SKM-1 treated with dmso at 0.1 percent for 144 hours (cell line): ENCODE data around the gene MAT2A.
"Not testable (repeated sequence)": the region's sequence is repeated elsewhere in the genome, so short reads cannot be mapped to it uniquely, and the experiment has no call there.

Experiments used
- DNase-seq: peaks from one replicate; lab custom pipeline; 2025; ENCODE audit not compliant: unreplicated experiment; lab: John Stamatoyannopoulos, UW

MAT2A gene

GRCh38 chr2:85547089-85547858 is 8.3 kb downstream of the MAT2A start:
- no peak for DNase-seq

DNA sequence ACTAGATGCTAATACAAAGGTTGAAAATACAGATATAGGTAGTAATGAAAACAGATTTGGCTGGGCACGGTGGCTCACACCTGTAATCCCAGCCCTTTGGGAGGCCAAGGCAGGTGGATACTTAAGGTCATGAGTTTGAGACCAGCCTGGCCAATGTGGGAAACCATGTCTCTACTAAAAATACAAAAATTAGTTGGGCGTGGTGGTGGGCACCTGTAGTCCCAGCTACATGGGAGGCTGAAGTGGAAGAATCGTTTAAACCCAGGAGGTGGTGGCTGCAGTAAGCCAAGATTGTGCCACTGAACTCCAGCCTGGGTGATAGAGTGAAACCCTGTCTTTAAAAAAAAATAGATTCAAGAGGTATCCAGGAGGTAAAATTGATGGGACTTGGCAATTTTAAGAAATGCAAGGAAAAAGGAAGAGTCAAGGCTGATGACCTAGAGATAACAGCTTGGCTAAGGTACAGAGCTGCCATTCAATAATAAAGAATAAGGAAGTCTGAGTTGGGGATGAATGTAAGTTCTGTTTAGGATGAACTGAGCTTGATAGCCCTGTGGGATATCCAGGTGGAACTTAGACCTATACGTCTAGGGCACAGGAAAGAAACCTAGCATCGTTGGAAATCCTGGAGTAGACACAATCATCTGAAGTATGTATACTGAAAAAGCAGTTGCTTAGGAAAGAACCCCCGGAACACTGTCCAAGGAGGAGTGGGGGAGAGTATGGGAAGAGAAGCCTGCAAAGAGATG is 9.1 kb downstream of the MAT2A start:
- DNase-seq: no peak

DNA sequence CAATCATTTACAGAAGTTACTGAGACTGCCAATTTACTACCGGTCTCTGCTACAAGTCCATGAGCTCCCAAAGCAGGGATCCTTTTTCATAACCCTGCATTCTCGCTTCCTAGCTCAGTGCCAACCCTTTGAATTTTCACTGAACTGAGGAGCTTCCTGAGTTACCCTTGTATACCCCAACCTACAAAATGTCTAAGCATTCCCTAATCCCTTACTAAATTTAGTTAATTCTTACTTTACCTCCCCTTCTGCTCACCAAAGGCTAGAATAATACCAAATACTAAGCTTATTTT is 9.6 kb downstream of the MAT2A start:
- no peak for DNase-seq

GRCh38 chr2:85549095-85549494 is 10.1 kb downstream of the MAT2A start:
- DNase-seq: no peak

DNA sequence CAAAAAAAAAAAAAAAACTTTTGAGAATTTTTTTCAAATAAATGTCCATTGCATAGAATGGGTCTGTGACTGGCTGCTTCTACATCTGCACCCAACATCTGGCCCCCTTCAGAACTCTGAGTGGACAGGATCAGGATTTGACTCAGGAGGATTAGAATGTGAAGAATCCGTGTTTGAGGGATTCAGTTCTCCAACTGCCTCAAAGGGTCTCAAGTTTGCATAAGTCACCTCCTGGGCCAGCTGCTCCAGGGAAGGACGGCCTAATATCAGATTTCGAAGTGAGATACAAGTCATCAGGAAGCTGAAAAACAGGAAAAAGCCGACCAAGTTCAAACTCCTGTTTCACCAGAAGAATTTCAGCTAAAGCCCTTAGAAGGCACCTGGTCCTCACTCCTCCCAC is 10.9 kb downstream of the MAT2A start:
- DNase-seq: no peak

GRCh38 chr2:85550486-85550885 is 11.5 kb downstream of the MAT2A start:
- DNase-seq: peak; percentile 91

GRCh38 chr2:85551698-85552678 is 13.0 kb downstream of the MAT2A start:
- DNase-seq: peak; percentile 88

GRCh38 chr2:85553184-85553583 is 14.2 kb downstream of the MAT2A start:
- DNase-seq: no peak

DNA sequence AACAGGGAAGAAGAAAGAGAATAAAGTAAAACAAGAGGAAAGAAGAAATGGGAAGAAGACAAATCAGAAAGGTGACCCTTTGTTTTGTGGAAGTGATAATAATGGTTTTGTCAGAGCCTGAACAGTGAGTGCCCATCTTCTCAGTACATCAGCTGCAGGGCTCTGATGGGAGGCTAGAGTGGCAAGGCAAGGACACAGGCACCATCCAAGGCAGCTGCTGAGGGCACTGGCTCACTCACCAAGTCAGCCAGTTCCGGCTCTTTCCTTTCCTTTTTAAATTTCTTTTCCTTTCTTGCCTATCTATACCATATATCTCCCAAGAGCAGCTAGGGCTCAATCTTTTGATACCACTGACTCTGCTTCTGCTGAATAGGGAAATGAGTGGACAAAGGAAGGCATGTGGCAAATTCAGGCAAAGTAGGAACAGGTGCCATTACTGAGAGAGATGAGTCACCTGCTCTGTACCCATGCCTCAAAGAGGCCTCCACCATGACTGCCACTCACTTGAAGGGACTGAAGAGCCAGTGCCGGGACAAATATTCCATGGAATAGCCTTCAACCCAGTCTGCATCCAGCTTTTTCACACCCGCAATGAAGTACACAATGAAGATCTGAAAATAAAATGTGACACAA is 16.1 kb downstream of the MAT2A start:
- no peak for DNase-seq

DNA sequence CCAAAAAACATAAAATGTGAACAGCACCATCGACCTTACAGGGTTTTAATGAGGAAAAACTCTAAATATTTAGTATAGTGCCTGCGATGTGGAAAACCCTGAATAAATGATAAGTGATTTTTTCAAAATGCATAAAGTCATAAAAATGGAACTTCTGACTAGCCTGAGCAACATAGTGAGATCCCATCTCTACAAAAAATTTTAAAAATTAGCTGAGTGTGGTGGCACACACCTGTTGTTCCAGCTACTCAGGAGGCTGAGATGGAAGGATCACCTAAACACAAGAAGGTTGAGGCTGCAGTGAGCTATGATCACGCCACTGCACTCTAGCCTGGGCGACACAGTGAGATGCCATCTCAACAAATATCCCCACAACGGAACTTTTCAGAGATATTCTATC is 18.2 kb downstream of the MAT2A start:
- no peak for DNase-seq

- DNase-seq: no peak
Measured at GRCh38 chr2:85558160-85558559, 19.2 kb downstream of the MAT2A start.

- DNase-seq: not testable (repeated sequence)
Measured at GRCh38 chr2:85560403-85560726, 21.4 kb downstream of the MAT2A start.

- DNase-seq: no peak
Measured at GRCh38 chr2:85560812-85561279, 21.9 kb downstream of the MAT2A start.

GRCh38 chr2:85561280-85562212 is 22.6 kb downstream of the MAT2A start, which contains the start of gene GGCX:
GGCX (minus strand) TSS chr2:85561493; CDS start chr2:85561428, 65 bp downstream.
- peak; percentile 96 for DNase-seq

DNA sequence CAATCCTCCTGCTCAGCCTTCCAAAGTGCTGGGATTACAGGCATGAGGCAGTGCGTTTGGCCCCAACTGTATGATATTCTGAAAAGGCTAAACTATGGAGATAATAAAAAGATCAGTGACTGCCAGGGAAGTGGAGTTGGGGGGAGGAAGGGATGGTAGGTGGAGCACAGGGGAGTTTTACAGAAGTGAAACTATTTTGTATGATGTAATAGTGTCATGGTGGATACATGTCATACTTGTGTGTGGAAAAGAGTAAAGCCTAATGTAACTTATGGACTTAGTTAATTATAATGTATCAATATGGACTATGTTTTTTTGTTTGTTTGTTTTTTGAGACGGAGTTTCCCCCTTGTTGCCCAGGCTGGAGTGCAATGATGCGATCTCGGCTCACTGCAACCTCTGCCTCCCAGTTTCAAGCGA is 25.2 kb downstream of the MAT2A start:
- peak; percentile 89 for DNase-seq

DNA sequence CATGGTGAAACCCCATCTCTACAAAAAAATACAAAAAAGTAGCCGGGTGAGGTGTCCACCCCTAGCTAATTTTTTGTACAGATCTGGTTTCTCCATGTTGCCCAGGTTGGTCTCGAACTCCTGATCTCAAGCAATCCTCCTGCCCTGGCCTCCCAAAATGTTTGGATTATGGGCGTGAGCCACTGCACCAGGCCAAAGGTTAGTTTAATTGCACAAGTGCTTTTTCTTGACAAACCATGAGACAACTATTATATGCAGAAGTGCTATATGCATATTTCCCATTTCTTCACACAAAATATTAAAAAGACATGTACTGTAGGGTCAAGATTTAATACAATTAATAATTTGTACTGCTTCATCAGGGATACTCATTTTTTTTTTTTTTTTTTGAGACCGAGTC is 27.3 kb downstream of the MAT2A start:
- no peak for DNase-seq

GRCh38 chr2:85575739-85576138 is 36.8 kb downstream of the MAT2A start:
- DNase-seq: no peak

- no peak for DNase-seq
Measured at GRCh38 chr2:85577063-85577385, 38.1 kb downstream of the MAT2A start.

- peak; percentile 68 for DNase-seq
Measured at GRCh38 chr2:85577386-85578242, 38.6 kb downstream of the MAT2A start, which contains the start of gene VAMP8. VAMP8 (plus strand) TSS chr2:85577586; CDS start chr2:85577647, 61 bp downstream.
